DND-41 (cell line): ENCODE data around the gene TPRN.

ENCODE experiments used
- CTCF ChIP-seq: IDR thresholded peaks from 2 replicates; pipeline ENCODE4 v1.5.1; 2012; ENCODE audit warnings: borderline replicate concordance, low read length, moderate library complexity, mild to moderate bottlenecking; ENCODE audit not compliant: poor library complexity, severe bottlenecking; ENCODE audit errors: extremely low read depth
- EZH2 ChIP-seq: IDR thresholded peaks from 3 replicates; pipeline ENCODE4 v1.6.1; 2012; ENCODE audit warnings: borderline replicate concordance, low read depth, mild to moderate bottlenecking, moderate library complexity, low read length, inconsistent platforms; ENCODE audit not compliant: severe bottlenecking

GRCh38 chr9:137159105-137160053 lies 41.2 kb downstream of the TPRN start:
- TF ChIP-seq CTCF, result no peak
- no peak for TF ChIP-seq EZH2
